Raji (cell line): ENCODE results near the gene HTT.

Experiments
- POLR2A ChIP-seq: IDR thresholded peaks from 2 replicates; pipeline ENCODE4 v1.6.1; 2011; ENCODE audit warnings: low read depth, low read length, control low read depth; ENCODE audit not compliant: insufficient read depth

Gene HTT

GRCh38 chr4:3233391-3234071 lies 159.1 kb downstream of the HTT start:
- TF ChIP-seq POLR2A, result no peak

- TF ChIP-seq POLR2A, result no peak
Observed at GRCh38 chr4:3234171-3235029, 159.9 kb downstream of the HTT start.

DNA sequence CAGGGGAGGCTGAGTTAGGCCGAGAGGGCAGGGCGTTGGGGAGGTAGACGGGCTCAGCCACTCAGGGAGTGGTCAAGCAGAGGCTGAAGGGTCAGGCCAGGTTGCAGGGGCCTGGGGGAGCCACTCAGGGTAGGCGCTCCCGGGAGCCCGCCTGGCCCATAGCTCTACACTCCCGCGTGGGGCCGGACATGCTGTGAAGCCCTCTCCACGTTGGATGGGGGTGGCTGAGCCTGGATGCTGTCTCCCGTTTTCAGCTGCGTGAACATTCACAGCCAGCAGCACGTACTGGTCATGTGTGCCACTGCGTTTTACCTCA lies 160.5 kb downstream of the HTT start:
- no peak for TF ChIP-seq POLR2A

- no peak for TF ChIP-seq POLR2A
Observed at GRCh38 chr4:3235581-3235980, 161.1 kb downstream of the HTT start.

- TF ChIP-seq POLR2A, result no peak
Observed at GRCh38 chr4:3236326-3236878, 161.9 kb downstream of the HTT start.

GRCh38 chr4:3237266-3237665 lies 162.8 kb downstream of the HTT start:
- no peak for TF ChIP-seq POLR2A

GRCh38 chr4:3237712-3238560 lies 163.5 kb downstream of the HTT start:
- TF ChIP-seq POLR2A, result no peak

- no peak for TF ChIP-seq POLR2A
Observed at GRCh38 chr4:3238721-3239120, 164.2 kb downstream of the HTT start.

DNA sequence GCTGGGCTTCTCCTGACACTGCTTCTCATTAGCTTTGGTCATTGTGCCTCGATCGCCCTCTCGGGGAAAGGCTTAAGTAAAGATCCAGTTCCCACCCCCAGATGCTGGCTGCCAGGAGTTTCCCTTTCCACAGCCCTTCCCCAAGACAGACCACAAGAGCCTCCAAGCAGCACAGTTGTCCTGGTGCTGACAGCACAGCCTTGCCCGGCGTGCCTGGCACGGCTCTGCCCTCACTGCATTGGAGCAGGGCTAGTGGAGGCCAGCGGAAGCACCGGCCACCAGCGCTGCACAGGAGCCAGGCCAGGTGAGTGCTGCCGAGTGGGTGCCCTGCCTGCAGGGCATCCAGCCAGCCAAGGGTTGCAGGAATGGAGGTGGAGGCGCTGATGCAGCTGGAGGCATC lies 164.8 kb downstream of the HTT start:
- TF ChIP-seq POLR2A, result no peak

DNA sequence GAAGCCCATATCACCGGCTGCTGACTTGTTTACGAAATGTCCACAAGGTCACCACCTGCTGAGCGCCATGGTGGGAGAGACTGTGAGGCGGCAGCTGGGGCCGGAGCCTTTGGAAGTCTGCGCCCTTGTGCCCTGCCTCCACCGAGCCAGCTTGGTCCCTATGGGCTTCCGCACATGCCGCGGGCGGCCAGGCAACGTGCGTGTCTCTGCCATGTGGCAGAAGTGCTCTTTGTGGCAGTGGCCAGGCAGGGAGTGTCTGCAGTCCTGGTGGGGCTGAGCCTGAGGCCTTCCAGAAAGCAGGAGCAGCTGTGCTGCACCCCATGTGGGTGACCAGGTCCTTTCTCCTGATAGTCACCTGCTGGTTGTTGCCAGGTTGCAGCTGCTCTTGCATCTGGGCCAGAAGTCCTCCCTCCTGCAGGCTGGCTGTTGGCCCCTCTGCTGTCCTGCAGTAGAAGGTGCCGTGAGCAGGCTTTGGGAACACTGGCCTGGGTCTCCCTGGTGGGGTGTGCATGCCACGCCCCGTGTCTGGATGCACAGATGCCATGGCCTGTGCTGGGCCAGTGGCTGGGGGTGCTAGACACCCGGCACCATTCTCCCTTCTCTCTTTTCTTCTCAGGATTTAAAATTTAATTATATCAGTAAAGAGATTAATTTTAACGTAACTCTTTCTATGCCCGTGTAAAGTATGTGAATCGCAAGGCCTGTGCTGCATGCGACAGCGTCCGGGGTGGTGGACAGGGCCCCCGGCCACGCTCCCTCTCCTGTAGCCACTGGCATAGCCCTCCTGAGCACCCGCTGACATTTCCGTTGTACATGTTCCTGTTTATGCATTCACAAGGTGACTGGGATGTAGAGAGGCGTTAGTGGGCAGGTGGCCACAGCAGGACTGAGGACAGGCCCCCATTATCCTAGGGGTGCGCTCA lies 165.8 kb downstream of the HTT start:
- no peak for TF ChIP-seq POLR2A

GRCh38 chr4:3240936-3241522 lies 166.5 kb downstream of the HTT start:
- TF ChIP-seq POLR2A, result no peak

GRCh38 chr4:3241898-3242524 lies 167.5 kb downstream of the HTT start:
- no peak for TF ChIP-seq POLR2A

- no peak for TF ChIP-seq POLR2A
Observed at GRCh38 chr4:3243136-3243780, 168.8 kb downstream of the HTT start.
